Suprapubic skin (tissue), 4 donors: ENCODE measurements around the gene DERA.

ENCODE experiments used
- POLR2A ChIP-seq, 2 donors: fragments of 450-650 bp; IDR thresholded peaks; one replicate each; pipeline ENCODE4 v1.6.1; 2017; ENCODE audit warnings: antibody characterized with exemption in 2 of 2, mild to moderate bottlenecking in 2 of 2, moderate library complexity in 2 of 2
- POLR2AphosphoS5 ChIP-seq, 3 donors: sonication (generic); formaldehyde crosslinking; IDR thresholded peaks; one replicate each; pipeline ENCODE4 v1.6.1; 2017; ENCODE audit warnings: antibody characterized with exemption in 3 of 3
- TF ChIP-seq, protein P1 (sequence below), 2 donors: fragments of 200-600 bp in 1 of 2; fragments of 450-650 bp in 1 of 2; sonication (generic) in 1 of 2; IDR thresholded peaks; one replicate each; pipeline ENCODE4 v1.5.1; 2016 to 2019; ENCODE audit warnings: antibody characterized with exemption in 2 of 2, mild to moderate bottlenecking in 1 of 2, moderate library complexity in 1 of 2

DNA sequence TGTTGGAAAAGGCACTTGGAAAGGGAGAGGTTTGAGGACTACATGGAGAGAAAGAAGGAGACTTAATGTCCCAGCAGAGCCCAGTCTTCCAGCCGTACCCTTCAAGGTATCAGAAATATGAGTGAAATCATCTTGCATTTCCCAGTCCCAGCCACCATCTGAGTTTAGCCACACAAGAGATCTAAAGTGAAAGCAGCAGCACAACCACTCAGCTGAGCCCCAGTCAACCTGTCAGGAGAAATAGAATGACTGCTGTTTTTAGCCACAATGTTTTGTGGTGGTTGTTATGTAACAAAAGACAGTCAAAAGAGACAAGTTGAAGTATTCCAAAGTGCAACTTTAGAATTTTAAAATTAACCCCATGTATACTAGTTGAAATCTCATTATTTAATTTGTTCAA lies 28.0 kb downstream of the DERA start:
- TF ChIP-seq, protein P1, sequence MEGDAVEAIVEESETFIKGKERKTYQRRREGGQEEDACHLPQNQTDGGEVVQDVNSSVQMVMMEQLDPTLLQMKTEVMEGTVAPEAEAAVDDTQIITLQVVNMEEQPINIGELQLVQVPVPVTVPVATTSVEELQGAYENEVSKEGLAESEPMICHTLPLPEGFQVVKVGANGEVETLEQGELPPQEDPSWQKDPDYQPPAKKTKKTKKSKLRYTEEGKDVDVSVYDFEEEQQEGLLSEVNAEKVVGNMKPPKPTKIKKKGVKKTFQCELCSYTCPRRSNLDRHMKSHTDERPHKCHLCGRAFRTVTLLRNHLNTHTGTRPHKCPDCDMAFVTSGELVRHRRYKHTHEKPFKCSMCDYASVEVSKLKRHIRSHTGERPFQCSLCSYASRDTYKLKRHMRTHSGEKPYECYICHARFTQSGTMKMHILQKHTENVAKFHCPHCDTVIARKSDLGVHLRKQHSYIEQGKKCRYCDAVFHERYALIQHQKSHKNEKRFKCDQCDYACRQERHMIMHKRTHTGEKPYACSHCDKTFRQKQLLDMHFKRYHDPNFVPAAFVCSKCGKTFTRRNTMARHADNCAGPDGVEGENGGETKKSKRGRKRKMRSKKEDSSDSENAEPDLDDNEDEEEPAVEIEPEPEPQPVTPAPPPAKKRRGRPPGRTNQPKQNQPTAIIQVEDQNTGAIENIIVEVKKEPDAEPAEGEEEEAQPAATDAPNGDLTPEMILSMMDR (IDR thresholded peaks at IDR 0.05): no peak
- TF ChIP-seq POLR2A (IDR thresholded peaks at IDR 0.05) (no peak), POLR2AphosphoS5 (IDR thresholded peaks at IDR 0.05) (no peak)
